ENCODE data around the gene ARHGEF2.
"Not testable (repeated sequence)": the region's sequence is repeated elsewhere in the genome, so short reads cannot be mapped to it uniquely, and the experiment has no call there.

Gene ARHGEF2

GRCh38 chr1:156002188-156002911 is 24.0 kb upstream of the ARHGEF2 start:
- Mint-ChIP-seq H3K36me3 (no peaks in the 10 kb centered on the region), H3K27me3 (no peaks in the 10 kb centered on the region), H3K4me3 (no peak overlapping the region), H3K4me1 (ENCODE audit: low read depth) (peaks cover 18% of the 10 kb centered on the region), H3K27ac (peak overlapping the region; percentile 11), H3K9me3 (ENCODE audit: low read depth) (no peaks in the 10 kb centered on the region)

- peaks cover 17% of the 10 kb centered on the region for H3K4me1 Mint-ChIP-seq (ENCODE audit: low read depth)
- H3K27me3 Mint-ChIP-seq, result no peaks in the 10 kb centered on the region
- no peak overlapping the region for H3K4me3 Mint-ChIP-seq
- no peaks in the 10 kb centered on the region for H3K36me3 Mint-ChIP-seq
- peak overlapping the region; percentile 11 for H3K27ac Mint-ChIP-seq
- H3K9me3 Mint-ChIP-seq (ENCODE audit: low read depth), result no peaks in the 10 kb centered on the region
Measured at GRCh38 chr1:156001662-156002171, 23.4 kb upstream of the ARHGEF2 start.

GRCh38 chr1:156001021-156001661 is 22.8 kb upstream of the ARHGEF2 start:
- no peaks in the 10 kb centered on the region for H3K9me3 Mint-ChIP-seq (ENCODE audit: low read depth)
- H3K27me3 Mint-ChIP-seq, result no peaks in the 10 kb centered on the region
- H3K4me3 Mint-ChIP-seq, result no peak overlapping the region
- H3K36me3 Mint-ChIP-seq, result no peaks in the 10 kb centered on the region
- no peak overlapping the region for H3K27ac Mint-ChIP-seq
- peaks cover 15% of the 10 kb centered on the region for H3K4me1 Mint-ChIP-seq (ENCODE audit: low read depth)

- H3K9me3 Mint-ChIP-seq (ENCODE audit: low read depth), result no peaks in the 10 kb centered on the region
- H3K27ac Mint-ChIP-seq, result no peak overlapping the region
- no peaks in the 10 kb centered on the region for H3K27me3 Mint-ChIP-seq
- no peak overlapping the region for H3K4me3 Mint-ChIP-seq
- H3K4me1 Mint-ChIP-seq (ENCODE audit: low read depth), result peaks cover 7% of the 10 kb centered on the region
- no peaks in the 10 kb centered on the region for H3K36me3 Mint-ChIP-seq
Measured at GRCh38 chr1:155999964-156000363, 21.6 kb upstream of the ARHGEF2 start.

- H3K27me3 Mint-ChIP-seq, result no peaks in the 10 kb centered on the region
- no peak overlapping the region for H3K4me3 Mint-ChIP-seq
- no peak overlapping the region for H3K27ac Mint-ChIP-seq
- H3K36me3 Mint-ChIP-seq, result no peaks in the 10 kb centered on the region
- H3K9me3 Mint-ChIP-seq (ENCODE audit: low read depth), result no peaks in the 10 kb centered on the region
- H3K4me1 Mint-ChIP-seq (ENCODE audit: low read depth), result no peaks in the 10 kb centered on the region
Measured at GRCh38 chr1:155996166-155996565, 17.8 kb upstream of the ARHGEF2 start.

- Mint-ChIP-seq H3K4me1 (ENCODE audit: low read depth) (peaks cover 8% of the 10 kb centered on the region), H3K27me3 (no peaks in the 10 kb centered on the region), H3K36me3 (no peaks in the 10 kb centered on the region), H3K9me3 (ENCODE audit: low read depth) (no peaks in the 10 kb centered on the region), H3K27ac (no peak overlapping the region), H3K4me3 (no peak overlapping the region)
Measured at GRCh38 chr1:155993595-155993994, 15.2 kb upstream of the ARHGEF2 start.

GRCh38 chr1:155990005-155990739 is 11.8 kb upstream of the ARHGEF2 start:
- Mint-ChIP-seq H3K27me3 (no peaks in the 10 kb centered on the region), H3K4me3 (no peak overlapping the region), H3K9me3 (ENCODE audit: low read depth) (no peaks in the 10 kb centered on the region), H3K27ac (no peak overlapping the region), H3K4me1 (ENCODE audit: low read depth) (peaks cover 8% of the 10 kb centered on the region), H3K36me3 (no peaks in the 10 kb centered on the region)

- no peaks in the 10 kb centered on the region for H3K9me3 Mint-ChIP-seq (ENCODE audit: low read depth)
- H3K4me1 Mint-ChIP-seq (ENCODE audit: low read depth), result peaks cover 8% of the 10 kb centered on the region
- no peaks in the 10 kb centered on the region for H3K27me3 Mint-ChIP-seq
- H3K4me3 Mint-ChIP-seq, result no peak overlapping the region
- no peak overlapping the region for H3K27ac Mint-ChIP-seq
- H3K36me3 Mint-ChIP-seq, result no peaks in the 10 kb centered on the region
Measured at GRCh38 chr1:155989242-155990004, 11.1 kb upstream of the ARHGEF2 start.

GRCh38 chr1:155984903-155985645 is 6.7 kb upstream of the ARHGEF2 start:
- peaks cover 43% of the 10 kb centered on the region for H3K4me1 Mint-ChIP-seq (ENCODE audit: low read depth)
- H3K27ac Mint-ChIP-seq, H3K4me3 Mint-ChIP-seq: not testable (repeated sequence)

GRCh38 chr1:155984341-155984740 is 6.0 kb upstream of the ARHGEF2 start:
- Mint-ChIP-seq H3K27ac (peak overlapping the region; percentile 41), H3K36me3 (no peaks in the 10 kb centered on the region), H3K4me3 (no peak overlapping the region), H3K27me3 (no peaks in the 10 kb centered on the region), H3K9me3 (ENCODE audit: low read depth) (no peaks in the 10 kb centered on the region), H3K4me1 (ENCODE audit: low read depth) (peaks cover 48% of the 10 kb centered on the region)

More at GRCh38 chr1:155984903-155985645, 6.7 kb upstream of the ARHGEF2 start:
- H3K9me3 Mint-ChIP-seq (ENCODE audit: low read depth); H3K36me3 Mint-ChIP-seq; H3K27me3 Mint-ChIP-seq: not testable (repeated sequence)

GRCh38 chr1:155983191-155984024 is 5.1 kb upstream of the ARHGEF2 start:
- Mint-ChIP-seq H3K36me3 (no peaks in the 10 kb centered on the region), H3K4me3 (no peak overlapping the region), H3K27ac (peak overlapping the region; percentile 58), H3K27me3 (no peaks in the 10 kb centered on the region), H3K9me3 (ENCODE audit: low read depth) (no peaks in the 10 kb centered on the region), H3K4me1 (ENCODE audit: low read depth) (peaks cover 45% of the 10 kb centered on the region)

GRCh38 chr1:155982106-155982505 is 3.8 kb upstream of the ARHGEF2 start:
- Mint-ChIP-seq H3K36me3 (no peaks in the 10 kb centered on the region), H3K27me3 (no peaks in the 10 kb centered on the region), H3K4me1 (ENCODE audit: low read depth) (peaks cover 48% of the 10 kb centered on the region), H3K9me3 (ENCODE audit: low read depth) (no peaks in the 10 kb centered on the region), H3K27ac (peak overlapping the region; percentile 95), H3K4me3 (peak overlapping the region; percentile 43)

GRCh38 chr1:155981266-155982088 is 3.1 kb upstream of the ARHGEF2 start:
- Mint-ChIP-seq H3K9me3 (ENCODE audit: low read depth) (no peaks in the 10 kb centered on the region), H3K4me3 (peak overlapping the region; percentile 90), H3K36me3 (no peaks in the 10 kb centered on the region)

More at GRCh38 chr1:155981266-155982088, 3.1 kb upstream of the ARHGEF2 start:
- Mint-ChIP-seq H3K27ac (peak overlapping the region; percentile 95), H3K27me3 (no peaks in the 10 kb centered on the region), H3K4me1 (ENCODE audit: low read depth) (peaks cover 48% of the 10 kb centered on the region)
